IMR-90 (cell line): ENCODE measurements around the gene WLS. TPM values are rescaled to one million over a fixed set of nuclear protein-coding genes. Genes with fewer than 3 reads are reported as not detected.

Experiments
- ATAC-seq: fragments of 200-7000 bp; cut with Tn5 transposase; 2 replicates; pipeline ENCODE4 v1.9.1; 2020; ENCODE audit warnings: low read depth, mild to moderate bottlenecking, moderate library complexity
- BruUV-seq: library from RNA; stranded (reverse); fragments of 400-500 nt; replicated peaks from 2 replicates; lab custom pipeline; 2021; lab: Mats Ljungman, UMichigan
- CTCF ChIA-PET: fragments of 300-600 bp; formaldehyde crosslinking; extraction: SDS; loops from one replicate; lab custom pipeline; 2021; ENCODE audit warnings: antibody characterized with exemption; lab: Yijun Ruan, JAX
- POLR2A ChIA-PET: fragments of 300-600 bp; sonication (Branson Sonifier 250); formaldehyde crosslinking; loops from one replicate; lab custom pipeline; 2022; ENCODE audit warnings: antibody characterized with exemption; ENCODE audit not compliant: unreplicated experiment; lab: Charles Lee
- DNase-seq: peaks from one replicate; pipeline ENCODE4 v3.0.0; 2013
- H2AFZ ChIP-seq: replicated peaks from 2 replicates; pipeline ENCODE3; 2013; ENCODE audit warnings: low read length, mild to moderate bottlenecking; ENCODE audit not compliant: poor library complexity
- H2AK5ac ChIP-seq: 2 replicates; pipeline ENCODE4 v1.6.1; 2013; ENCODE audit warnings: low read depth, low read length, inconsistent platforms
- H2AK9ac ChIP-seq: replicated peaks from 2 replicates; pipeline ENCODE3; 2013; ENCODE audit warnings: mild to moderate bottlenecking, low read depth, low read length, moderate library complexity; ENCODE audit not compliant: poor library complexity
- H2BK120ac ChIP-seq: 2 replicates; pipeline ENCODE4 v1.6.1; 2013; ENCODE audit warnings: low read depth, low read length, inconsistent platforms
- H2BK15ac ChIP-seq: 3 replicates; pipeline ENCODE4 v1.6.1; 2013; ENCODE audit warnings: low read depth, low read length, inconsistent platforms
- H2BK20ac ChIP-seq: 2 replicates; pipeline ENCODE4 v1.6.1; 2013; ENCODE audit warnings: low read depth, mild to moderate bottlenecking, inconsistent platforms, low read length, moderate library complexity
- H2BK5ac ChIP-seq: 2 replicates; pipeline ENCODE4 v1.6.1; 2013; ENCODE audit warnings: mild to moderate bottlenecking, low read depth, low read length, inconsistent platforms; ENCODE audit not compliant: poor library complexity, severe bottlenecking
- H3K14ac ChIP-seq: replicated peaks from 2 replicates; pipeline ENCODE4 v1.6.1; 2013; ENCODE audit warnings: low read depth, low read length, inconsistent platforms
- H3K18ac ChIP-seq: 2 replicates; pipeline ENCODE4 v1.6.1; 2013; ENCODE audit warnings: low read depth, low read length, control low read depth
- H3K23ac ChIP-seq: 2 replicates; pipeline ENCODE4 v1.6.1; 2013; ENCODE audit warnings: low read depth, low read length, inconsistent platforms
- H3K27ac ChIP-seq: 2 replicates; pipeline ENCODE4 v1.5.1; 2013; ENCODE audit warnings: mild to moderate bottlenecking, control low read depth, low read length; ENCODE audit not compliant: insufficient read depth
- H3K27me3 ChIP-seq: 2 replicates; pipeline ENCODE4 v1.6.1; 2013; ENCODE audit warnings: low read length; ENCODE audit not compliant: control insufficient read depth, insufficient read depth
- H3K36me3 ChIP-seq: 2 replicates; pipeline ENCODE4 v1.6.1; 2013; ENCODE audit warnings: low read length, mixed read lengths; ENCODE audit not compliant: control insufficient read depth, insufficient read depth
- H3K4ac ChIP-seq: 2 replicates; pipeline ENCODE4 v1.6.1; 2013; ENCODE audit warnings: low read depth, low read length, inconsistent platforms
- H3K4me1 ChIP-seq: 2 replicates; pipeline ENCODE4 v1.6.1; 2013; ENCODE audit warnings: low read length, mixed read lengths; ENCODE audit not compliant: control insufficient read depth, insufficient read depth
- H3K4me2 ChIP-seq: 2 replicates; pipeline ENCODE4 v1.6.1; 2013; ENCODE audit warnings: low read depth, mild to moderate bottlenecking, control low read depth, low read length, moderate library complexity
- H3K4me3 ChIP-seq: 2 replicates; pipeline ENCODE4 v1.5.1; 2013; ENCODE audit warnings: low read depth, mild to moderate bottlenecking, control low read depth, low read length, moderate library complexity; ENCODE audit not compliant: insufficient read depth
- H3K56ac ChIP-seq: 2 replicates; pipeline ENCODE4 v1.6.1; 2013; ENCODE audit warnings: low read length, inconsistent platforms; ENCODE audit not compliant: insufficient read depth; ENCODE audit errors: extremely low read depth
- H3K79me1 ChIP-seq, 2 experiments: 2 replicates each; pipeline ENCODE4 v1.6.1; 2013; ENCODE audit warnings: low read length in 2 of 2, inconsistent platforms in 1 of 2, low read depth in 1 of 2
- H3K9ac ChIP-seq: 2 replicates; pipeline ENCODE4 v1.6.1; 2013; ENCODE audit warnings: low read depth, low read length, control low read depth
- H3K9me1 ChIP-seq: 2 replicates; pipeline ENCODE4 v1.6.1; 2013; ENCODE audit warnings: low read length, inconsistent platforms; ENCODE audit not compliant: insufficient read depth
- H3K9me3 ChIP-seq: 2 replicates; pipeline ENCODE4 v1.6.1; 2013; ENCODE audit warnings: low read length; ENCODE audit not compliant: control insufficient read depth, insufficient read depth
- H4K20me1 ChIP-seq: 2 replicates; pipeline ENCODE4 v1.6.1; 2013; ENCODE audit warnings: low read length, inconsistent platforms; ENCODE audit not compliant: insufficient read depth
- H4K5ac ChIP-seq: 2 replicates; pipeline ENCODE4 v1.6.1; 2013; ENCODE audit warnings: mild to moderate bottlenecking, low read depth, low read length, control low read depth
- H4K8ac ChIP-seq, 2 experiments: 2 replicates each; pipeline ENCODE4 v1.6.1; 2013; ENCODE audit warnings: low read depth in 2 of 2, low read length in 2 of 2, control low read depth in 1 of 2, inconsistent platforms in 1 of 2
- H4K91ac ChIP-seq: 2 replicates; pipeline ENCODE4 v1.6.1; 2013; ENCODE audit warnings: low read depth, low read length, inconsistent platforms; ENCODE audit not compliant: insufficient read depth
- BHLHE40 ChIP-seq: fragments of 150-350 bp; IDR thresholded peaks from 2 replicates; pipeline ENCODE4 v1.6.1; 2016; ENCODE audit warnings: mild to moderate bottlenecking, low read depth, low read length
- CEBPB ChIP-seq: IDR thresholded peaks from 2 replicates; pipeline ENCODE4 v1.6.1; 2012; ENCODE audit warnings: low read depth, low read length, improper control_type of control experiment
- CHD1 ChIP-seq: IDR thresholded peaks from 2 replicates; pipeline ENCODE4 v1.6.1; 2012; ENCODE audit warnings: low read depth, low read length, improper control_type of control experiment
- FOS ChIP-seq: fragments of 150-350 bp; IDR thresholded peaks from 2 replicates; pipeline ENCODE4 v1.6.1; 2016; ENCODE audit warnings: low read depth, low read length
- MAFK ChIP-seq: IDR thresholded peaks from 2 replicates; pipeline ENCODE4 v1.6.1; 2012; ENCODE audit warnings: low read depth, low read length, improper control_type of control experiment
- MAZ ChIP-seq: IDR thresholded peaks from 2 replicates; pipeline ENCODE4 v1.6.1; 2012; ENCODE audit warnings: low read depth, mild to moderate bottlenecking, low read length, improper control_type of control experiment, moderate library complexity, borderline replicate concordance
- NFE2L2 ChIP-seq: fragments of 150-350 bp; IDR thresholded peaks from 2 replicates; pipeline ENCODE4 v1.6.1; 2016; ENCODE audit warnings: low read depth, mild to moderate bottlenecking, low read length
- POLR2A ChIP-seq: IDR thresholded peaks from 2 replicates; pipeline ENCODE4 v1.6.1; 2012; ENCODE audit warnings: mild to moderate bottlenecking, low read depth, low read length
- RAD21 ChIP-seq: IDR thresholded peaks from 2 replicates; pipeline ENCODE4 v1.6.1; 2012; ENCODE audit warnings: low read length, improper control_type of control experiment
- RCOR1 ChIP-seq: IDR thresholded peaks from 2 replicates; pipeline ENCODE4 v1.6.1; 2012; ENCODE audit warnings: mild to moderate bottlenecking, low read length, improper control_type of control experiment; ENCODE audit not compliant: insufficient replicate concordance
- RFX5 ChIP-seq: IDR thresholded peaks from 2 replicates; pipeline ENCODE4 v1.8.0; 2012; ENCODE audit warnings: low read depth, mild to moderate bottlenecking, low read length, moderate library complexity
- SMC3 ChIP-seq: fragments of 150-350 bp; IDR thresholded peaks from 2 replicates; pipeline ENCODE4 v1.6.1; 2016; ENCODE audit warnings: low read depth, mild to moderate bottlenecking, antibody characterized with exemption, low read length, moderate library complexity
- WGBS, 2 experiments: methylation state at CpG; one replicate each; pipeline versions ENCODE4 v1.1.5 to v1.1.7; 2013; ENCODE audit warnings: missing lambda C conversion rate in 2 of 2; ENCODE audit not compliant: insufficient read length in 1 of 2; ENCODE audit errors: extremely low coverage in 2 of 2; 5-methylcytosine and 5-hydroxymethylcytosine counted together
- dilution Hi-C: fragments of 300-500 bp; cut with HindIII; formaldehyde crosslinking; loops from one replicate; pipeline ENCODE4 v1.14.3; 2018; ENCODE audit warnings: low sequenced_read_pairs; ENCODE audit not compliant: unreplicated experiment
- in situ Hi-C: fragments of 300-500 bp; cut with MboI; formaldehyde crosslinking; loops from 3 replicates; pipeline ENCODE4 v1.14.3; 2019; ENCODE audit warnings: low sequenced_read_pairs, inconsistent platforms, mixed read lengths
- intact Hi-C: fragments of 100-400 bp; cut with micrococcal nuclease; formaldehyde crosslinking; loops from 2 replicates; pipeline ENCODE4 v1.10.0; 2022
- polyA plus RNA-seq, 3 experiments: library from polyadenylated mRNA; depleted of rRNA; stranded (reverse); fragments of >200 nt; gene quantifications; 2 replicates each; pipeline ENCODE4 v1.2.3, GENCODE V29; 2012; ENCODE audit warnings: low replicate concordance in 1 of 3
- total RNA-seq: library from RNA; depleted of rRNA; stranded (reverse); fragments of >200 nt; gene quantifications from 2 replicates; pipeline ENCODE4 v1.2.3, GENCODE V29; 2012
- TF ChIP-seq, protein P1 (sequence below): fragments of 150-350 bp; IDR thresholded peaks from 2 replicates; pipeline ENCODE4 v1.6.1; 2016; ENCODE audit warnings: low read depth, mild to moderate bottlenecking, low read length, moderate library complexity, borderline replicate concordance
- TF ChIP-seq, protein P2 (sequence below): conservative IDR thresholded peaks from 2 replicates; pipeline ENCODE4 v1.5.1; 2012; ENCODE audit warnings: mild to moderate bottlenecking, low read depth, low read length, improper control_type of control experiment
- TF ChIP-seq, protein P3 (sequence below): fragments of 150-350 bp; IDR thresholded peaks from 2 replicates; pipeline ENCODE4 v1.6.1; 2017; ENCODE audit warnings: mild to moderate bottlenecking, antibody characterized with exemption, low read length, low read depth

WLS gene
- total and polyA plus RNA-seq, 2 of the 4 experiments (the other 2 are of a cell fraction), result 152 to 157 TPM

DNA sequence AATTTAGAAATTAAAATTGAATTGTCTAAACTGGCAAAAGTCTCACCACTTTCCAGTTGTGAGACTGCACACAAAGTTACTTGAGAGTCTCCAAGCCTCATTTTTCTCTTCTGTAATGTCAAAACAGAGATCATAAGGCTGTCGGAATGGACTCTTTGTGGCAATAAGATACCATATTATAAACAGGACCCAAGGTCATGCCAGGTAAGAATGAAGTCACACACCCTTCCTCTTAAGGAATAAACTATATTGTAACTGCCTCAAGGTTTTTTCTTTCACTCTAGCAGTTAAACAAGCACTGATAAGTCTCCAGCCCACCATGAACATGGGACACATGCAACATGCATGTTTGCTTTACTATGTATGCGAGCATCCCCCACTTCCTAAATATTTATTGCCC is 131.8 kb downstream of the WLS start:
- H3K4ac ChIP-seq, result no peak overlapping the region
- no peak overlapping the region for H4K8ac ChIP-seq
- peaks cover 7% of the 10 kb centered on the region for H3K4me1 ChIP-seq
- ChIA-PET CTCF (no interaction called here), POLR2A (no interaction called here)
- no peaks in the 10 kb centered on the region for H3K79me1 ChIP-seq
- H2BK5ac ChIP-seq, result no peak overlapping the region
- no peaks in the 10 kb centered on the region for H3K9me1 ChIP-seq
- H3K23ac ChIP-seq, result no peak overlapping the region
- H3K56ac ChIP-seq, result no peak overlapping the region
- no peak overlapping the region for H2AFZ ChIP-seq
- no CpG with 5 or more reads among the region's 2 CpGs for WGBS, 2 experiments
- H3K36me3 ChIP-seq, result no peaks in the 10 kb centered on the region
- no peak overlapping the region for H3K4me3 ChIP-seq
- no peaks in the 10 kb centered on the region for H3K27me3 ChIP-seq
- DNase-seq (no peak), ATAC-seq (no peak)
- H3K18ac ChIP-seq, result no peak overlapping the region
- dilution Hi-C loops, result no loop called here
- no peak overlapping the region for H4K91ac ChIP-seq
- no peak overlapping the region for H2BK20ac ChIP-seq
- H3K27ac ChIP-seq, result no peak overlapping the region
- in situ Hi-C loops, result loop anchor here (5.0 to 25.0 kb wide), 4 partner anchors 248 to 1637 kb away; no protein-coding TSS in a partner anchor
- H2BK120ac ChIP-seq, result no peak overlapping the region
- no peak overlapping the region for H3K9ac ChIP-seq
- intact Hi-C loops, result no loop called here
- no TSS peak for BruUV-seq
- H3K4me2 ChIP-seq, result no peak overlapping the region
- H3K9me3 ChIP-seq, result no peaks in the 10 kb centered on the region
- no peak overlapping the region for H2BK15ac ChIP-seq
- no peak overlapping the region for H2AK5ac ChIP-seq
- no peak for TF ChIP-seq SMC3
- no peak for TF ChIP-seq FOS
- no peak for TF ChIP-seq RFX5
- no peak for TF ChIP-seq POLR2A
- TF ChIP-seq, protein P1, sequence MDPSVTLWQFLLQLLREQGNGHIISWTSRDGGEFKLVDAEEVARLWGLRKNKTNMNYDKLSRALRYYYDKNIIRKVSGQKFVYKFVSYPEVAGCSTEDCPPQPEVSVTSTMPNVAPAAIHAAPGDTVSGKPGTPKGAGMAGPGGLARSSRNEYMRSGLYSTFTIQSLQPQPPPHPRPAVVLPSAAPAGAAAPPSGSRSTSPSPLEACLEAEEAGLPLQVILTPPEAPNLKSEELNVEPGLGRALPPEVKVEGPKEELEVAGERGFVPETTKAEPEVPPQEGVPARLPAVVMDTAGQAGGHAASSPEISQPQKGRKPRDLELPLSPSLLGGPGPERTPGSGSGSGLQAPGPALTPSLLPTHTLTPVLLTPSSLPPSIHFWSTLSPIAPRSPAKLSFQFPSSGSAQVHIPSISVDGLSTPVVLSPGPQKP, result no peak
- TF ChIP-seq MAFK, result no peak
- TF ChIP-seq, protein P2, sequence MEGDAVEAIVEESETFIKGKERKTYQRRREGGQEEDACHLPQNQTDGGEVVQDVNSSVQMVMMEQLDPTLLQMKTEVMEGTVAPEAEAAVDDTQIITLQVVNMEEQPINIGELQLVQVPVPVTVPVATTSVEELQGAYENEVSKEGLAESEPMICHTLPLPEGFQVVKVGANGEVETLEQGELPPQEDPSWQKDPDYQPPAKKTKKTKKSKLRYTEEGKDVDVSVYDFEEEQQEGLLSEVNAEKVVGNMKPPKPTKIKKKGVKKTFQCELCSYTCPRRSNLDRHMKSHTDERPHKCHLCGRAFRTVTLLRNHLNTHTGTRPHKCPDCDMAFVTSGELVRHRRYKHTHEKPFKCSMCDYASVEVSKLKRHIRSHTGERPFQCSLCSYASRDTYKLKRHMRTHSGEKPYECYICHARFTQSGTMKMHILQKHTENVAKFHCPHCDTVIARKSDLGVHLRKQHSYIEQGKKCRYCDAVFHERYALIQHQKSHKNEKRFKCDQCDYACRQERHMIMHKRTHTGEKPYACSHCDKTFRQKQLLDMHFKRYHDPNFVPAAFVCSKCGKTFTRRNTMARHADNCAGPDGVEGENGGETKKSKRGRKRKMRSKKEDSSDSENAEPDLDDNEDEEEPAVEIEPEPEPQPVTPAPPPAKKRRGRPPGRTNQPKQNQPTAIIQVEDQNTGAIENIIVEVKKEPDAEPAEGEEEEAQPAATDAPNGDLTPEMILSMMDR, result no peak
- no peak for TF ChIP-seq MAZ
- no peak for TF ChIP-seq RAD21
- TF ChIP-seq CEBPB, result no peak
- no peak for TF ChIP-seq CHD1
- TF ChIP-seq BHLHE40, result no peak
- TF ChIP-seq NFE2L2, result no peak
- TF ChIP-seq, protein P3, sequence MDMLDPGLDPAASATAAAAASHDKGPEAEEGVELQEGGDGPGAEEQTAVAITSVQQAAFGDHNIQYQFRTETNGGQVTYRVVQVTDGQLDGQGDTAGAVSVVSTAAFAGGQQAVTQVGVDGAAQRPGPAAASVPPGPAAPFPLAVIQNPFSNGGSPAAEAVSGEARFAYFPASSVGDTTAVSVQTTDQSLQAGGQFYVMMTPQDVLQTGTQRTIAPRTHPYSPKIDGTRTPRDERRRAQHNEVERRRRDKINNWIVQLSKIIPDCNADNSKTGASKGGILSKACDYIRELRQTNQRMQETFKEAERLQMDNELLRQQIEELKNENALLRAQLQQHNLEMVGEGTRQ, result no peak
- no peak for TF ChIP-seq RCOR1
- H4K20me1 ChIP-seq, result no peaks in the 10 kb centered on the region
- H3K14ac ChIP-seq, result no peak overlapping the region
- no peak overlapping the region for H2AK9ac ChIP-seq
- no peak overlapping the region for H4K5ac ChIP-seq
